Endodermal cell (in vitro differentiated cells): ENCODE measurements around the gene SLC4A1AP. TPM values are rescaled to one million over a fixed set of nuclear protein-coding genes. Genes with fewer than 3 reads are reported as not detected.

Experiments
- DNase-seq: peaks from one replicate; pipeline ENCODE4 v3.0.0-alpha.2; 2017
- H3K27ac ChIP-seq: 2 replicates; pipeline ENCODE4 v1.5.1; 2013; ENCODE audit warnings: mild to moderate bottlenecking, low read depth, low read length, moderate library complexity
- H3K27me3 ChIP-seq: 2 replicates; pipeline ENCODE4 v1.6.1; 2013; ENCODE audit warnings: mild to moderate bottlenecking, low read length, moderate library complexity; ENCODE audit not compliant: insufficient read depth, control insufficient read depth, poor library complexity, severe bottlenecking
- H3K36me3 ChIP-seq: 2 replicates; pipeline ENCODE4 v1.7.0; 2013; ENCODE audit warnings: mild to moderate bottlenecking, low read length, moderate library complexity; ENCODE audit not compliant: control insufficient read depth, insufficient read depth
- H3K4me1 ChIP-seq: one replicate; pipeline ENCODE4 v1.7.0; 2013; ENCODE audit warnings: low read length; ENCODE audit not compliant: control insufficient read depth, insufficient read depth
- H3K4me3 ChIP-seq: 2 replicates; pipeline ENCODE4 v1.5.1; 2013; ENCODE audit warnings: mild to moderate bottlenecking, low read length, moderate library complexity
- H3K9ac ChIP-seq: 2 replicates; pipeline ENCODE4 v1.6.1; 2013; ENCODE audit warnings: mild to moderate bottlenecking, low read length, moderate library complexity; ENCODE audit not compliant: poor library complexity, severe bottlenecking; ENCODE audit errors: extremely low read depth
- H3K9me3 ChIP-seq: 2 replicates; pipeline ENCODE4 v1.6.1; 2013; ENCODE audit warnings: mild to moderate bottlenecking, low read length, moderate library complexity; ENCODE audit not compliant: control insufficient read depth
- H3K27ac Mint-ChIP-seq: 2 replicates; pipeline ENCODE4 v1.8.0; 2020; ENCODE audit warnings: mixed read lengths
- H3K27me3 Mint-ChIP-seq: 2 replicates; pipeline ENCODE4 v1.8.0; 2021; ENCODE audit warnings: mild to moderate bottlenecking, mixed read lengths; ENCODE audit not compliant: insufficient read depth
- H3K36me3 Mint-ChIP-seq: 2 replicates; pipeline ENCODE4 v1.8.0; 2020; ENCODE audit warnings: low read depth, mixed read lengths
- H3K4me1 Mint-ChIP-seq: 2 replicates; pipeline ENCODE4 v1.8.0; 2020; ENCODE audit warnings: mixed read lengths
- H3K4me3 Mint-ChIP-seq: 2 replicates; pipeline ENCODE4 v1.8.0; 2020; ENCODE audit warnings: mild to moderate bottlenecking, moderate library complexity, mixed read lengths
- H3K9me3 Mint-ChIP-seq: 2 replicates; pipeline ENCODE4 v1.8.0; 2020; ENCODE audit warnings: mild to moderate bottlenecking, mixed read lengths
- CTCF ChIP-seq: fragments of 200-600 bp; sonication (generic); conservative IDR thresholded peaks from 2 replicates; pipeline ENCODE4 v1.5.0; 2021; ENCODE audit warnings: antibody characterized with exemption, mild to moderate bottlenecking
- WGBS, 2 experiments: methylation state at CpG; one replicate each; pipeline versions ENCODE4 v1.1.5 to v1.1.7; 2013; ENCODE audit warnings: missing lambda C conversion rate in 2 of 2, mixed read lengths in 1 of 2; ENCODE audit not compliant: insufficient coverage in 1 of 2, insufficient read length in 1 of 2; 5-methylcytosine and 5-hydroxymethylcytosine counted together
- total RNA-seq, 2 donors: library from RNA; stranded (reverse); fragmentation: NEBNext Ultra II Directional in 1 of 2; extraction: Animal tissue kit (Norgen Biotek cat#: 25700) in 1 of 2; gene quantifications; 2 replicates in 1 of 2; 3 replicates in 1 of 2; pipeline ENCODE4 v1.2.1, GENCODE V29; 2021

SLC4A1AP gene
- total RNA-seq, 2 donors from 2014 or later, result 24.7 to 24.9 TPM

GRCh38 chr2:27711804-27712203, 48.1 kb downstream of the SLC4A1AP start:
- Mint-ChIP-seq H3K9me3 (no peaks in the 10 kb centered on the region), H3K27ac (no peak overlapping the region), H3K4me1 (peaks cover 13% of the 10 kb centered on the region), H3K36me3 (no peaks in the 10 kb centered on the region), H3K4me3 (no peak overlapping the region), H3K27me3 (peaks cover 26% of the 10 kb centered on the region)
- Histone ChIP-seq H3K9me3 (no peaks in the 10 kb centered on the region), H3K36me3 (no peaks in the 10 kb centered on the region), H3K4me3 (no peak overlapping the region), H3K4me1 (no peaks in the 10 kb centered on the region), H3K27ac (no peak overlapping the region), H3K27me3 (peaks cover 8% of the 10 kb centered on the region), H3K9ac (no peak overlapping the region)
- no peak for DNase-seq
- TF ChIP-seq CTCF, result no peak
- 89 to 94% methylated on average over 4 to 5 of the region's 5 CpGs for WGBS, 2 experiments

GRCh38 chr2:27712522-27712921, 48.8 kb downstream of the SLC4A1AP start:
- Mint-ChIP-seq H3K9me3 (no peaks in the 10 kb centered on the region), H3K27ac (no peak overlapping the region), H3K27me3 (peaks cover 31% of the 10 kb centered on the region), H3K36me3 (no peaks in the 10 kb centered on the region), H3K4me3 (no peak overlapping the region), H3K4me1 (peaks cover 17% of the 10 kb centered on the region)
- H3K9ac ChIP-seq, result no peak overlapping the region
- no peak overlapping the region for H3K27ac ChIP-seq
- H3K4me3 ChIP-seq, result no peak overlapping the region
- WGBS, 2 experiments, result 75 to 97% methylated on average over 1 of the region's 1 CpG
- TF ChIP-seq CTCF, result no peak
- H3K27me3 ChIP-seq, result peaks cover 10% of the 10 kb centered on the region
- no peaks in the 10 kb centered on the region for H3K4me1 ChIP-seq
- no peaks in the 10 kb centered on the region for H3K9me3 ChIP-seq
- no peaks in the 10 kb centered on the region for H3K36me3 ChIP-seq
- no peak for DNase-seq

GRCh38 chr2:27713201-27713600, 49.5 kb downstream of the SLC4A1AP start:
- peaks cover 10% of the 10 kb centered on the region for H3K27me3 ChIP-seq
- no peak overlapping the region for H3K4me3 ChIP-seq
- no peak overlapping the region for H3K9ac ChIP-seq
- DNase-seq, result no peak
- H3K9me3 Mint-ChIP-seq, result no peaks in the 10 kb centered on the region
- H3K4me1 Mint-ChIP-seq, result peaks cover 17% of the 10 kb centered on the region
- 92 to 94% methylated on average over 3 to 5 of the region's 5 CpGs for WGBS, 2 experiments
- no peak overlapping the region for H3K4me3 Mint-ChIP-seq
- H3K27ac Mint-ChIP-seq, result no peak overlapping the region
- TF ChIP-seq CTCF, result no peak
- H3K36me3 ChIP-seq, result no peaks in the 10 kb centered on the region
- H3K36me3 Mint-ChIP-seq, result no peaks in the 10 kb centered on the region
- H3K27ac ChIP-seq, result no peak overlapping the region
- peaks cover 31% of the 10 kb centered on the region for H3K27me3 Mint-ChIP-seq
- H3K9me3 ChIP-seq, result no peaks in the 10 kb centered on the region
- H3K4me1 ChIP-seq, result no peaks in the 10 kb centered on the region
